GM12891 (cell line): ENCODE measurements around the gene WLS.

Experiments
- DNase-seq: peaks from one replicate; pipeline ENCODE4 v3.0.0; 2011; ENCODE audit warnings: low spot score; ENCODE audit not compliant: insufficient read length
- FAIRE-seq: peaks from 2 replicates; lab custom pipeline; 2011; peaks lifted over from hg19 to GRCh38; lab: Jason Lieb, UNC
- PAX5 ChIP-seq: IDR thresholded peaks from 2 replicates; pipeline ENCODE4 v1.6.1; 2011; ENCODE audit warnings: low read length, moderate library complexity, mild to moderate bottlenecking; ENCODE audit not compliant: insufficient read depth, severe bottlenecking
- POLR2A ChIP-seq: IDR thresholded peaks from 2 replicates; pipeline ENCODE4 v1.6.1; 2011; ENCODE audit warnings: low read depth, low read length, control low read depth
- POLR2AphosphoS5 ChIP-seq: IDR thresholded peaks from 2 replicates; pipeline ENCODE4 v1.6.1; 2011; ENCODE audit warnings: low read depth, low read length, control low read depth
- POU2F2 ChIP-seq: IDR thresholded peaks from 2 replicates; pipeline ENCODE4 v1.6.1; 2011; ENCODE audit warnings: low read depth, mild to moderate bottlenecking, control low read depth, low read length, moderate library complexity
- SPI1 ChIP-seq: IDR thresholded peaks from 2 replicates; pipeline ENCODE4 v1.6.1; 2011; ENCODE audit warnings: low read depth, low read length, control low read depth
- TAF1 ChIP-seq: IDR thresholded peaks from 2 replicates; pipeline ENCODE4 v1.6.1; 2011; ENCODE audit warnings: low read depth, low read length, control low read depth

The WLS gene

GRCh38 chr1:68229650-68230483 is 2.5 kb downstream of the WLS start:
- TF ChIP-seq SPI1 = no peak
- no peak for TF ChIP-seq POLR2AphosphoS5
- no peak for TF ChIP-seq TAF1
- no peak for TF ChIP-seq PAX5
- TF ChIP-seq POLR2A = no peak
- no peak for TF ChIP-seq POU2F2
- DNase-seq (no peak), FAIRE-seq (no peak)

- FAIRE-seq (no peak), DNase-seq (no peak)
- no peak for TF ChIP-seq POU2F2
- TF ChIP-seq POLR2AphosphoS5 = no peak
- no peak for TF ChIP-seq PAX5
- TF ChIP-seq TAF1 = no peak
- TF ChIP-seq SPI1 = no peak
- TF ChIP-seq POLR2A = no peak
Observed at GRCh38 chr1:68228851-68229250, 3.5 kb downstream of the WLS start.

- no peak for TF ChIP-seq PAX5
- TF ChIP-seq POU2F2 = no peak
Observed at GRCh38 chr1:68227598-68227997, 4.7 kb downstream of the WLS start.

GRCh38 chr1:68225781-68226180 is 6.5 kb downstream of the WLS start:
- DNase-seq (no peak), FAIRE-seq (no peak)
- TF ChIP-seq POU2F2 = no peak
- no peak for TF ChIP-seq POLR2A
- TF ChIP-seq SPI1 = no peak
- no peak for TF ChIP-seq POLR2AphosphoS5
- no peak for TF ChIP-seq TAF1
- TF ChIP-seq PAX5 = no peak

More at GRCh38 chr1:68227598-68227997, 4.7 kb downstream of the WLS start:
- DNase-seq (no peak), FAIRE-seq (no peak)

- FAIRE-seq (no peak), DNase-seq (no peak)
- no peak for TF ChIP-seq POU2F2
- TF ChIP-seq SPI1 = no peak
- TF ChIP-seq TAF1 = no peak
Observed at GRCh38 chr1:68223687-68224086, 8.6 kb downstream of the WLS start.

- FAIRE-seq = no peak
- TF ChIP-seq POLR2AphosphoS5 = no peak
- TF ChIP-seq POLR2A = no peak
- no peak for TF ChIP-seq TAF1
- DNase-seq = no peak
Observed at GRCh38 chr1:68221980-68222373, 10.3 kb downstream of the WLS start.

- DNase-seq (no peak), FAIRE-seq (no peak)
- no peak for TF ChIP-seq PAX5
- no peak for TF ChIP-seq TAF1
- TF ChIP-seq SPI1 = no peak
- no peak for TF ChIP-seq POLR2AphosphoS5
- no peak for TF ChIP-seq POU2F2
- no peak for TF ChIP-seq POLR2A
Observed at GRCh38 chr1:68221001-68221979, 11.0 kb downstream of the WLS start.

GRCh38 chr1:68220420-68220819 is 11.9 kb downstream of the WLS start:
- FAIRE-seq (no peak), DNase-seq (no peak)
- no peak for TF ChIP-seq SPI1
- no peak for TF ChIP-seq POU2F2
- no peak for TF ChIP-seq POLR2A
- no peak for TF ChIP-seq TAF1
- TF ChIP-seq POLR2AphosphoS5 = no peak

- DNase-seq (no peak), FAIRE-seq (no peak)
- TF ChIP-seq POLR2A (no peak), TAF1 (no peak), PAX5 (no peak), POLR2AphosphoS5 (no peak), POU2F2 (no peak), SPI1 (no peak)
Observed at GRCh38 chr1:68218490-68218889, 13.8 kb downstream of the WLS start.
